Testis (tissue), 5 donors: ENCODE measurements around the gene CA5B. TPM values are rescaled to one million over a fixed set of nuclear protein-coding genes. Genes with fewer than 3 reads are reported as not detected.
A peak's percentile ranks its signal among the peaks of the same experiment; 100 is the strongest.
"Not testable (repeated sequence)": the region's sequence is repeated elsewhere in the genome, so short reads cannot be mapped to it uniquely, and the experiment has no call there.

Experiments
- DNase-seq: peaks from one replicate; pipeline ENCODE4 v3.0.0-alpha.2; 2019
- H3K27ac ChIP-seq, 2 donors: fragments of 200-600 bp; sonication (generic); one replicate each; pipeline ENCODE4 v1.5.1; 2019
- H3K27me3 ChIP-seq: fragments of 200-600 bp; sonication (generic); one replicate; pipeline ENCODE4 v1.5.1; 2019
- H3K36me3 ChIP-seq: fragments of 200-600 bp; sonication (generic); one replicate; pipeline ENCODE4 v1.5.1; 2017; ENCODE audit warnings: low read depth; ENCODE audit errors: missing control alignments
- H3K4me1 ChIP-seq: fragments of 200-600 bp; sonication (generic); one replicate; pipeline ENCODE4 v1.5.1; 2019
- H3K4me3 ChIP-seq, 2 donors: fragments of 200-600 bp; sonication (generic); one replicate each; pipeline ENCODE4 v1.5.1; 2017 to 2019
- H3K9me3 ChIP-seq: fragments of 200-600 bp; sonication (generic); one replicate; pipeline ENCODE4 v1.5.1; 2017
- POLR2A ChIP-seq: fragments of 450-650 bp; IDR thresholded peaks from one replicate; pipeline ENCODE4 v1.6.1; 2017; ENCODE audit warnings: antibody characterized with exemption, mild to moderate bottlenecking, moderate library complexity
- WGBS, 2 donors: methylation state at CpG; one replicate each; pipeline ENCODE4 v1.1.5; 2018; 5-methylcytosine and 5-hydroxymethylcytosine counted together
- intact Hi-C: fragments of 100-400 bp; cut with DNase I; formaldehyde crosslinking; loops from one replicate; pipeline ENCODE4 v1.15.1; 2023; ENCODE audit warnings: low total_unique reads
- long read RNA-seq, 2 donors: transcript quantifications; one replicate each; lab custom pipeline, GENCODE V29; 2026
- polyA plus RNA-seq: library from polyadenylated mRNA; stranded (reverse); fragments of 350-450 nt; fragmentation: Illumina TruSeq; extraction: RNeasy Lipid Tissue Mini Kit (QIAGEN cat#74804); gene quantifications from one replicate; pipeline ENCODE4 v1.2.3, GENCODE V29; 2014; ENCODE audit warnings: low read depth, low replicate concordance; ENCODE audit not compliant: insufficient read depth
- total RNA-seq, 2 donors: library from RNA; depleted of rRNA; stranded (reverse); fragments of >200 nt; gene quantifications; one replicate each; pipeline ENCODE4 v1.2.3, GENCODE V29; 2016
- TF ChIP-seq, protein P1 (sequence below), 3 experiments: fragments of 450-650 bp in 2 of 3; fragments of 200-600 bp in 1 of 3; sonication (generic) in 1 of 3; IDR thresholded peaks; one replicate each; pipeline ENCODE4 v1.5.1; 2016 to 2019; ENCODE audit warnings: antibody characterized with exemption in 3 of 3, mild to moderate bottlenecking in 2 of 3, moderate library complexity in 1 of 3

CA5B gene, protein sequence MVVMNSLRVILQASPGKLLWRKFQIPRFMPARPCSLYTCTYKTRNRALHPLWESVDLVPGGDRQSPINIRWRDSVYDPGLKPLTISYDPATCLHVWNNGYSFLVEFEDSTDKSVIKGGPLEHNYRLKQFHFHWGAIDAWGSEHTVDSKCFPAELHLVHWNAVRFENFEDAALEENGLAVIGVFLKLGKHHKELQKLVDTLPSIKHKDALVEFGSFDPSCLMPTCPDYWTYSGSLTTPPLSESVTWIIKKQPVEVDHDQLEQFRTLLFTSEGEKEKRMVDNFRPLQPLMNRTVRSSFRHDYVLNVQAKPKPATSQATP
- total RNA-seq, result 10 to 100 TPM; 45.5 to 53.1 TPM
- polyA plus RNA-seq, result 25.1 TPM
- long read RNA-seq, donor 1, result 0 reads
- long read RNA-seq, donor 2, result 0 reads

DNA sequence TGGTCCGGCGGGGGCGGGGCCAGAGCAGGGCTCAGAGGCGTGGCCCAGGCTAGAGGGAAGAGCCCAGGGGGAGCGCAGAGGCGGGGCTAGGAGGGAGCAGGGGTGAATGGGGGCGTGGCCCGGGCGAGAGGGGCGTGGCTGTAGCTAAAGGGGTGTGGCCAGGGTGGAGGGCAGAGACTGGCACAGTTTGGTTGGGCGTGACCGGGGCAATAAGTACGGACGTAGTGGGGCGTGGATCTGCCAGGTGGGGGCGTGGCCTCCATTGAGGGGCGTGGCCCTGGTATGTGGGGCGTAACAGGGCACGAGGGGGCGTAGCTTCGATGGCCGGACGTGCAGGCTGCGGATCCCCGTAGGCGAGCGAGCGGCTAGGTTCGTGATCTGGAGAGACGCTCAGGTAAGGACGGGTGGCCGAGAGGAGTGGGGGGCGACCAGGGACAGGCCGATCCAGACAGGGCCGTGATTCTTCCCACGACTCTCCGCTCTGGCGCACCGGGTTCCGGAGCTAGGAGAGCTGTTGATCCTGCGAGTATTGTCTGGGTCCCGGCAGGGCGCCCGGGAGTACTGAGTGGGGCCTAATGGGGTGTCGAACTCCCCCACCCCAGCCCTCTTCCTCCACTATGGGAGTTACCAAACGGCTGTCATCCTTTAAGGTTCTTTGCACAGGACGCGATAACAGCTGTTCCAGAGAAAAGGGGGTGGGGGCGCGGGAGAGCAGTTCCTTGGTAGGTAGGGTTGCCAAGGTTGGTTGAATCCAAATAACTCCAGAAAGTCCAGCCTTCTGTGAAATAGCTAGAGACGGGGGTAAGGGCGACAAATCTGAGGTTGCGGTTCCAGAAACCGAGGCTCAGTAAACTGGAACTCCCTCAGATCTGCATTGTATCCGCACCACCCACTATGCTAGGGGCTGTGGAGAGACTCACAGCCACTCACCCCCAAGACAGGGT lies at the start of gene CA5B:
TSS of gene CA5B (plus strand) at position 312 of the 944 bp plus-strand sequence. CDS start 11,754 bp downstream, outside the sequence.
- peak; percentile 94 for DNase-seq
- intact Hi-C loops, result no loop called here
- WGBS, 2 donors, result 3 to 5% methylated on average over 26 to 41 of the region's 55 CpGs
- Histone ChIP-seq H3K4me1 (no peaks in the 10 kb centered on the region), H3K9me3 (no peaks in the 10 kb centered on the region), H3K36me3 (no peaks in the 10 kb centered on the region), H3K27ac (peak within 1 kb of the TSS in 1 of 2 donors; percentile 45), H3K27me3 (no peaks in the 10 kb centered on the region), H3K4me3 (peak within 1 kb of the TSS; percentile 45 to 61)
- TF ChIP-seq POLR2A, result no peak
- TF ChIP-seq, protein P1, sequence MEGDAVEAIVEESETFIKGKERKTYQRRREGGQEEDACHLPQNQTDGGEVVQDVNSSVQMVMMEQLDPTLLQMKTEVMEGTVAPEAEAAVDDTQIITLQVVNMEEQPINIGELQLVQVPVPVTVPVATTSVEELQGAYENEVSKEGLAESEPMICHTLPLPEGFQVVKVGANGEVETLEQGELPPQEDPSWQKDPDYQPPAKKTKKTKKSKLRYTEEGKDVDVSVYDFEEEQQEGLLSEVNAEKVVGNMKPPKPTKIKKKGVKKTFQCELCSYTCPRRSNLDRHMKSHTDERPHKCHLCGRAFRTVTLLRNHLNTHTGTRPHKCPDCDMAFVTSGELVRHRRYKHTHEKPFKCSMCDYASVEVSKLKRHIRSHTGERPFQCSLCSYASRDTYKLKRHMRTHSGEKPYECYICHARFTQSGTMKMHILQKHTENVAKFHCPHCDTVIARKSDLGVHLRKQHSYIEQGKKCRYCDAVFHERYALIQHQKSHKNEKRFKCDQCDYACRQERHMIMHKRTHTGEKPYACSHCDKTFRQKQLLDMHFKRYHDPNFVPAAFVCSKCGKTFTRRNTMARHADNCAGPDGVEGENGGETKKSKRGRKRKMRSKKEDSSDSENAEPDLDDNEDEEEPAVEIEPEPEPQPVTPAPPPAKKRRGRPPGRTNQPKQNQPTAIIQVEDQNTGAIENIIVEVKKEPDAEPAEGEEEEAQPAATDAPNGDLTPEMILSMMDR (IDR thresholded peaks at IDR 0.05), result no peak

DNA sequence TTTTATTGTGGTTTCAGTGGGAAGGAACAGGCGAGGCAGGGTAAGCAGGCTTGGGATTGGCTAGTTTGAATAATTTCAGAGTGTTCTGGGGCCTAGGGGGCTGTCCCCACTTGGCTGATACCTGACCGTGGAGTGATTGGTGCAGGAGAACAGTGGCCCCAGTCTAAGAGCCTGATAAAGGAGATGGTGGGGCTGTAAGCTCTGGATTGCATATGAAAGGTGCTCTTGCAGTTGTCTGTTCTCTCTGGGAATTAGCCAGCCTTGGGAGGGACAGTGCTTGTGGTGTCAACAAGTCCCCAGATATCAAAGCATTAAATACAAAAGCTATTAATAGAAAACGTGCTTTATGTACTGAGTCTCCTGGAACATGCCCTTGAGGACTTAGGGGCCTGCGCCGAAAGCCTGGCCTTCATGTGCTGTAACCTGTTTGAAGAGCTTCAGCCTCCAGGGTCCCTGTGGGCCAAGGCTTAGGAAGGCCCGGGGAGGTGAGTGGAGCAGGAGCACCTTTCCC lies 43.1 kb upstream of the CA5B start:
- DNase-seq, result no peak
- no peaks in the 10 kb centered on the region for H3K9me3 ChIP-seq
- 59 to 88% methylated on average over 5 to 6 of the region's 6 CpGs for WGBS, 2 donors
- TF ChIP-seq, protein P1 (IDR thresholded peaks at IDR 0.05), result no peak
- TF ChIP-seq POLR2A, result no peak
- H3K4me1 ChIP-seq, result no peaks in the 10 kb centered on the region
- H3K27ac ChIP-seq, result no peak overlapping the region
- no peaks in the 10 kb centered on the region for H3K36me3 ChIP-seq
- H3K27me3 ChIP-seq, result no peaks in the 10 kb centered on the region
- intact Hi-C loops, result no loop called here
- no peak overlapping the region for H3K4me3 ChIP-seq

DNA sequence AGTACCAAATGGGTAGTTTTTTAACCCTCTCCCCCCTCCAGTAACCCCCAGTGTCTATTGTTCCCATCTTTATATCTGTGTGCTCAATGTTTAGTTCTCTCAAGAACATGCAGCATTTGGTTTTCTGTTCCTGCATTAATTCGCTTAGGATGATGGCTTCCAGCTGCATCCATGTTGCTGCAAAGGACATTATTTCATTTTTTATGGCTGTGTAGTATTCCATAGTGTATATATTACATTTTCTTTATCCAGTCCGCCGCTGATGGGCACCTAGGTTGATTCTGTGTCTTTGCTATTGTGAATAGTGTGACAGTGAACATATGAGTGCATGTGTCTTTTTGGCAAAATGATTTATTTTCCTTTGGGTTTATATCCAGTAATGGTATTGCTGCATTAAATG lies 41.6 kb upstream of the CA5B start:
- Histone ChIP-seq H3K27me3 (no peaks in the 10 kb centered on the region), H3K27ac (no peak overlapping the region), H3K4me1 (no peaks in the 10 kb centered on the region), H3K9me3 (no peaks in the 10 kb centered on the region), H3K36me3 (no peaks in the 10 kb centered on the region), H3K4me3 (no peak overlapping the region)
- intact Hi-C loops, result no loop called here
- 64 to 96% methylated on average over 3 of the region's 3 CpGs for WGBS, 2 donors
- no peak for DNase-seq
- no peak for TF ChIP-seq POLR2A
- TF ChIP-seq, protein P1 (IDR thresholded peaks at IDR 0.05), result no peak

GRCh38 chrX:15702488-15703371 lies 35.3 kb upstream of the CA5B start:
- TF ChIP-seq, protein P1 (IDR thresholded peaks at IDR 0.05), result no peak
- TF ChIP-seq POLR2A, result no peak
- DNase-seq, result no peak
- Histone ChIP-seq H3K27me3 (no peaks in the 10 kb centered on the region), H3K4me1 (no peaks in the 10 kb centered on the region), H3K36me3 (no peaks in the 10 kb centered on the region), H3K4me3 (no peak overlapping the region), H3K9me3 (no peaks in the 10 kb centered on the region), H3K27ac (no peak overlapping the region)
- WGBS, 2 donors, result 98% methylated on average over 14 of the region's 40 CpGs; no CpG with 5 or more reads in 1 of the 2 donors
- intact Hi-C loops, result no loop called here

- H3K36me3 ChIP-seq, H3K4me3 ChIP-seq, H3K27me3 ChIP-seq, H3K9me3 ChIP-seq, DNase-seq, H3K4me1 ChIP-seq, H3K27ac ChIP-seq, intact Hi-C loops: not testable (repeated sequence)
- no CpG with 5 or more reads among the region's 5 CpGs for WGBS, 2 donors
Measured at GRCh38 chrX:15703809-15704208, 34.3 kb upstream of the CA5B start.

DNA sequence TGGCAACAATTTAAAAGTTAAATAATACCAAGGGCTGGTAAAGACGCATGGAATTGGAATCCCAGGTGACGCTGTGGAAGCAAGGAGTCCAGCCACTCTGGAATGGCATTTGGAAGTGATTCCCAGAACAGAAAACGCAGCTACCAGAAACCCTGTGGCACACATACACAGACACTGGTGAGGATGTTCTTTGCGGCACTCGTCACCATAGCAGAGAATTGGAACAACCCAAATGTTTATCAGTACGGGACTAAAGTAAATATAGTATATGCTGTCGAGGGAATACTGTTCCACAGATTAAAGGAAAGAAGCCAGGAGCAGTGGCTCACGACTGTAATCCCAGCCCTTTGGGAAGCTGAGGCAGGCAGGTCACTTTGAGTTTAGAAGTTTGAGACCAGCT lies 33.8 kb upstream of the CA5B start:
- DNase-seq, H3K27me3 ChIP-seq, H3K27ac ChIP-seq, H3K4me1 ChIP-seq, intact Hi-C loops, H3K36me3 ChIP-seq, H3K4me3 ChIP-seq, H3K9me3 ChIP-seq: not testable (repeated sequence)
- WGBS, 2 donors, result 69 to 91% methylated on average over 2 to 4 of the region's 8 CpGs
